ENCODE data around the gene SUGP1.

The SUGP1 gene, protein sequence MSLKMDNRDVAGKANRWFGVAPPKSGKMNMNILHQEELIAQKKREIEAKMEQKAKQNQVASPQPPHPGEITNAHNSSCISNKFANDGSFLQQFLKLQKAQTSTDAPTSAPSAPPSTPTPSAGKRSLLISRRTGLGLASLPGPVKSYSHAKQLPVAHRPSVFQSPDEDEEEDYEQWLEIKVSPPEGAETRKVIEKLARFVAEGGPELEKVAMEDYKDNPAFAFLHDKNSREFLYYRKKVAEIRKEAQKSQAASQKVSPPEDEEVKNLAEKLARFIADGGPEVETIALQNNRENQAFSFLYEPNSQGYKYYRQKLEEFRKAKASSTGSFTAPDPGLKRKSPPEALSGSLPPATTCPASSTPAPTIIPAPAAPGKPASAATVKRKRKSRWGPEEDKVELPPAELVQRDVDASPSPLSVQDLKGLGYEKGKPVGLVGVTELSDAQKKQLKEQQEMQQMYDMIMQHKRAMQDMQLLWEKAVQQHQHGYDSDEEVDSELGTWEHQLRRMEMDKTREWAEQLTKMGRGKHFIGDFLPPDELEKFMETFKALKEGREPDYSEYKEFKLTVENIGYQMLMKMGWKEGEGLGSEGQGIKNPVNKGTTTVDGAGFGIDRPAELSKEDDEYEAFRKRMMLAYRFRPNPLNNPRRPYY

DNA sequence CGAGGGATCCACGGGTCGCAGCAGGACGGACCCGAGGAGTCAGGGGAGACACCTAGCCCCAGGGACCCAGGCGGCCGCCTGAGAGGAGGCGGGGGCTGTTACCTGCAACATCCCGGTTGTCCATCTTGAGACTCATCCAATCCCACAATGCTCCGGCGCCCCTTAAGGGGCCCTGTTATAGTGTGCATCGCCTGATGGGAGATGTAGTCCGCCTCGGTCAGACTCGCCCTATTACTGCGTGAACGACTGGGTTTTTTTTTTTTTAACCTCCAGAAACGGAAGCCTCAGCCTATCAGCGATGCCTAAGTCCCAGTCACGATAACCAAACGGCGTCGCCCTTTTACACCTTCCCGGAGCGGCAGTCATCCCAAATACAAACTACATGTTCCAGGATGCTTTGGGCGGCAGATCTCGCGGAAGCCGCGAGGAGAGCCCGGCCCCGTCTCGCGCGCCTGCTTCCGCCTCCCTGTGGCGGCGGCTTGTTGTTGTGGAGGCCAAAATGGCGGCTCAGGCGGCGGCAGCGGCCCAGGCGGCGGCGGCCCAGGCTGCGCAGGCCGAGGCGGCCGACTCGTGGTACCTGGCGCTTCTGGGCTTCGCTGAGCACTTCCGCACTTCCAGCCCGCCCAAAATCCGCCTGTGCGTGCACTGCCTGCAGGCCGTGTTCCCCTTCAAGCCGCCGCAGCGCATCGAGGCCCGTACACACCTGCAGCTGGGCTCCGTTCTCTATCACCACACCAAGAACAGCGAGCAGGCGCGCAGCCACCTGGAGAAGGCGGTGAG, at the start of gene SUGP1, which contains the start of gene MAU2:
Gene SUGP1, minus strand, starts transcription at position 149 of the 780 bp plus-strand sequence. Its CDS starts 13 bp downstream, at position 136.
Gene MAU2, plus strand, starts transcription at position 469 of the 780 bp plus-strand sequence. Its CDS starts 31 bp downstream, at position 500.
- no peaks in the 10 kb centered on the region for H3K36me3 ChIP-seq (ENCODE audit: control insufficient read depth, insufficient read depth, low read length)
- H3K4me3 ChIP-seq (ENCODE audit: low read length) = peak within 1 kb of the TSS; percentile 92
- peak within 1 kb of the TSS; percentile 96 for H3K9ac ChIP-seq (ENCODE audit: low read length)
- no peaks in the 10 kb centered on the region for H3K27me3 ChIP-seq (ENCODE audit: control insufficient read depth, insufficient read depth, low read length)
- H3K27ac ChIP-seq (ENCODE audit: low read depth, low read length) = peak within 1 kb of the TSS; percentile 93
- peaks cover 4% of the 10 kb centered on the region for H3K4me1 ChIP-seq (ENCODE audit: control insufficient read depth, insufficient read depth, low read length)

DNA sequence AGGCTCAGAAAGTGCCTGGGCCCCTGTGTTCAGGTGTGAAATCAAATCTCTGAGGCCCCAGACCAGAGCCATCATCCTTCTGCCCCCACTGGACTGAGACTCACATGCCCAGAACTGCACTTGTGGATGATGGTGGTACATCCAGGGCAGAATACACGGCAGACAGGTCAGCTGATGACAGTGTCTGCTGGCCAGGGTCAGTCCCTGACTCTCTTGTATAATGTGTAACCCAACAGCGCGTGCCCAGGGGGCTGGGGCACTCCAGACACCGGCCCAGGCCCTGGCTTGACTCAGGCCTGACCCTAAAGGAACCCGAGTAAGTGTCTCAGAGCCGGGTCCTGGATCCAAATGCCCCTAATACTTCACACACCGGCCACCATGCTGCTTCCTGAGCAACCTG, 47.8 kb upstream of the SUGP1 start:
- H3K9ac ChIP-seq (ENCODE audit: low read length) = no peak overlapping the region
- no peak overlapping the region for H3K27ac ChIP-seq (ENCODE audit: low read depth, low read length)
- peaks cover 3% of the 10 kb centered on the region for H3K4me1 ChIP-seq (ENCODE audit: control insufficient read depth, insufficient read depth, low read length)
- H3K4me3 ChIP-seq (ENCODE audit: low read length) = no peak overlapping the region
- H3K27me3 ChIP-seq (ENCODE audit: control insufficient read depth, insufficient read depth, low read length) = no peaks in the 10 kb centered on the region
- no peaks in the 10 kb centered on the region for H3K36me3 ChIP-seq (ENCODE audit: control insufficient read depth, insufficient read depth, low read length)

DNA sequence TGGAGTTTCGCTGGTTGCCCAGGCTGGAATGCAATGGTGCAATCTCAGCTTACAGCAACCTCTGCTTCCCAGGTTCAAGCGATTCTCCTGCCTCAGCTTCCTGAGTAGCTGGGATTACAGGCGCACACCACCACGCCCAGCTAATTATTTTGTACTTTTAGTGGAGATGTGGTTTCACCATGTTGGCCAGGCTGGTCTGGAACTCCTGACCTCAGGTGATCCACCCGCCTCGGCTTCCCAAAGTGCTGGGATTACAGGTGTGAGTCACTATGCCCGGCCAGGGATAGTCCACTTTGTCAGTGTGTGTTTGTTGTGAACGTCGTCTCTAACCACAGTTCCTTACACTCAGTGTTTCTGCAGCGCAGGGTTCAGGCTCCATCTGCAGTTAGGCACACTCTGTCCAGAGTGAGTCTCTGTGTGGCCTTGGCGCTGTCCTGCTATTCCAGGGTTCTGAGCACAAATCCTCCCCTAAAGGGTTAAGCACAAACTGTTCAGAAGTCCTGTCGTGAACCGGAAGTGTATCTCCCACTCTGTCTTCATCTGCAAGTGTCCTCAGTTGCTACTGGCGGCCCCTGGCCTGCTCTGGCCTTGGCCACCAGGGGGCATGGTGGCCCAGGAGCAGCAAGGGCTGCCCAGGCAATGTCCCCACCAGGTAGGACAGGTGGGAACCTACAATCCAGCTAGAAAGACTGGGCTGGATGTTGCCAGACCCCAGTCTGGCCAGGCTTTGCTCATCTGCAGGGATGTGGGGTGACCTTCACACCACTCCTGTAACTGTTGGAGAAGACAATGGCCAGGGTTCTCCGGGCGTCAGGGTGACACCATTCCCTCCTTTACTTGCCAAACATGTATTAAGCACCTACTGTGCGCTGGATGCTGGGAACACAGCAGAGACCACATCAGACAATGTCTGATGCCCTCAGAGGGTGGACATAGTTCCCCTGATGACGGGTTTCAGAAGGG, 46.4 kb upstream of the SUGP1 start:
- H3K27me3 ChIP-seq (ENCODE audit: control insufficient read depth, insufficient read depth, low read length) = no peaks in the 10 kb centered on the region
- H3K36me3 ChIP-seq (ENCODE audit: control insufficient read depth, insufficient read depth, low read length) = no peaks in the 10 kb centered on the region
- H3K27ac ChIP-seq (ENCODE audit: low read depth, low read length) = no peak overlapping the region
- peak overlapping the region; percentile 16 for H3K9ac ChIP-seq (ENCODE audit: low read length)
- H3K4me1 ChIP-seq (ENCODE audit: control insufficient read depth, insufficient read depth, low read length) = peaks cover 3% of the 10 kb centered on the region
- H3K4me3 ChIP-seq (ENCODE audit: low read length) = peak overlapping the region; percentile 45

DNA sequence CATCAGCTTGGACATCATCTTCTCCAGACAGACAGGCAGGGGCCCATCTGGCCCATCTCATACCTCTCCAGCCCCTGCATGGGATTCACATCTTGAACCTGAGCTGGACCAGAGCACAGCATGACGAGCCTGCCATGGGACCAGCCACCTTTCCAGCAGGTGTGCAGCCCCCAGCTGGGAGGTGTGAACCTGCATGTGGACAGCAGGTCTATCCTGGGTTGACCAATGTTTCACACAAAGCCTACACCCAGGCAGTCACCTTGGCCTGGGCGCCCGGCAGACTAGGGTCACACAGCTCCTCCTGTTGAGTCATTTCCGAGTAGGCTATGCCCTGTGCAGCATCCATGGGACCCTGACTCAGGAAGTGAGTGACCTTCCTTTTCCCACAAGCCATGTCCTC, 41.8 kb upstream of the SUGP1 start:
- no peaks in the 10 kb centered on the region for H3K27me3 ChIP-seq (ENCODE audit: control insufficient read depth, insufficient read depth, low read length)
- no peak overlapping the region for H3K4me3 ChIP-seq (ENCODE audit: low read length)
- no peaks in the 10 kb centered on the region for H3K36me3 ChIP-seq (ENCODE audit: control insufficient read depth, insufficient read depth, low read length)
- H3K9ac ChIP-seq (ENCODE audit: low read length) = no peak overlapping the region
- H3K4me1 ChIP-seq (ENCODE audit: control insufficient read depth, insufficient read depth, low read length) = peaks cover 6% of the 10 kb centered on the region
- H3K27ac ChIP-seq (ENCODE audit: low read depth, low read length) = no peak overlapping the region

DNA sequence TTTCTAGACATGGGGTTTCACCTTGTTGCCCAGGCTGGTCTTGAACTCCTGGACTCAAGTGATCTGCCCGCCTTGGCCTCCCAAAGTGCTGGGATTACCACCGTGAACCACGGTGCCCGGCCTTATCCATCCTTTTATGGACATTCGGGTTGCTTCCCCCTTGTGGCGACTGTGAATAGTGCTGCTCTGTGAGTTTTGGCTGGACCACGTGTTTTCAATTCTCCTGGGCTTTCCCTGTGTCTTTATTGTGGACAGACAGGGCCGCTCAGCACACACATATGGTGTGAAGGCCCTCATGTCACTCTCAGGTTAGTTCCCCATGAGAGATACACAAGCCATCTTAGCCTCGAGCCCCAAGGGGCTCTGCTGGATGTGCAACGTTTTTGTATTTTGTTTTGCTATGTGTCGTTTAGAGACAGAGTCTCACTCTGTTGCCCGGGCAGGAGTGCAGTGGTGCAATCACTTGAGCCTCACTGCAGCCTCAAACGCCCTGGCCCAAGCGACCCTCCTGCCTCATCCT, 40.8 kb upstream of the SUGP1 start:
- Histone ChIP-seq H3K4me1 (ENCODE audit: control insufficient read depth, insufficient read depth, low read length) (peaks cover 3% of the 10 kb centered on the region), H3K4me3 (ENCODE audit: low read length) (no peak overlapping the region), H3K9ac (ENCODE audit: low read length) (no peak overlapping the region), H3K27ac (ENCODE audit: low read depth, low read length) (peak overlapping the region; percentile 18), H3K36me3 (ENCODE audit: control insufficient read depth, insufficient read depth, low read length) (peaks cover 2% of the 10 kb centered on the region), H3K27me3 (ENCODE audit: control insufficient read depth, insufficient read depth, low read length) (no peaks in the 10 kb centered on the region)

DNA sequence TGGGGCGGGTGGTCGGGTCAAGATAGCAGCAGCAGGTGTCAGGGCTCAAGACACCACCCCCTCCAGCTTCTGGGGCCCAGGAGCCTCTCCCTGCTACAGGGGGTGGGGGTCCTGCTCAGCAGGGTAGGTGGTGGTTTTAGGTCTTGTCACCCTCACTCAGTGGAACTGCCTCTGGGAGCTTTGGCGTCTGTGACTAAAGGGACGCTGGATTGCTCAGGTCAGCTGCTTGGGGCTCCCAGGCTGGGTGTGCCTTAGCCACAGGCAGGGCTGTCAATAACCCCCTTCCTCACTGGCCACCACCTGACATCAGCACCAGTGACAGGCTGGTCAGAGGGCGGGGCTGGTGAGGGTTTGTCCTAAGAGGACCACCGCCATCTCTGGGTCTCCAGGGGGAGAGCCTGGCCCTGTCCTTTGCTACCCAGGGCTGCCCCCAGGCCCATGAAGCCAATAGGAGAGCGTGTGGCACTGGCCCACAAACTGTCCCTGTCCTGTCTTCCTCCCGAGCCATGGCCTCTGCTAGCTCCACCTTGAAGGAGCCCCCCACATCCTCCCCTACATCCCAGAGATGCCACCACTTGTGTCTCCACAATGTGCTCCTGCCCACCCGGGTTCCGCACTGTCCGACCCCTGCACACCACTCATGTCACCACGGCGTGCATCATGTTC, 36.7 kb upstream of the SUGP1 start:
- no peak overlapping the region for H3K4me3 ChIP-seq (ENCODE audit: low read length)

DNA sequence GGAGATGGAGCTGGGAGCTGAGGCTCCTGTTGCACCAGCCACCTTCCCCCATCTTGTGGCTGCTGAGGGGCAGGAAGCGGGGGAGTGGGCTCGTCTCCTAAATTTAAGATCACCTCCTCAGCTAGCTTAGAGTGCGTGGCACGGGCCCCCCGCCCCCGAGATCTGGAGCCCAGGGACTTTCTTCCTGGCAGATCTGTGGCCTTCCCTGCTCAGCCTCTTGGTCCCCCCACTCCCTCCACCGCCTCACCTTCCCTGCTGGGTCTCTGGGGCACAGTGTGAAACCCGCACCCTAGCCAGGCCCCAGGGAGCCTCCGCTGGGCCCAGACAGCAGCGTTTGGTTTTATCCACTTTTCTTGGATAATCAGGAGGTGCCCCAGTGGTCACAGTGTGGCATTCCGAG, 36.2 kb upstream of the SUGP1 start:
- H3K27me3 ChIP-seq (ENCODE audit: control insufficient read depth, insufficient read depth, low read length) = no peaks in the 10 kb centered on the region
- no peak overlapping the region for H3K27ac ChIP-seq (ENCODE audit: low read depth, low read length)
- peaks cover 32% of the 10 kb centered on the region for H3K36me3 ChIP-seq (ENCODE audit: control insufficient read depth, insufficient read depth, low read length)
- no peak overlapping the region for H3K4me3 ChIP-seq (ENCODE audit: low read length)
- no peak overlapping the region for H3K9ac ChIP-seq (ENCODE audit: low read length)
- peaks cover 3% of the 10 kb centered on the region for H3K4me1 ChIP-seq (ENCODE audit: control insufficient read depth, insufficient read depth, low read length)

More for the DNA sequence above, 36.7 kb upstream of the SUGP1 start:
- Histone ChIP-seq H3K36me3 (ENCODE audit: control insufficient read depth, insufficient read depth, low read length) (peaks cover 31% of the 10 kb centered on the region), H3K9ac (ENCODE audit: low read length) (no peak overlapping the region), H3K27me3 (ENCODE audit: control insufficient read depth, insufficient read depth, low read length) (no peaks in the 10 kb centered on the region), H3K4me1 (ENCODE audit: control insufficient read depth, insufficient read depth, low read length) (peaks cover 3% of the 10 kb centered on the region), H3K27ac (ENCODE audit: low read depth, low read length) (no peak overlapping the region)

DNA sequence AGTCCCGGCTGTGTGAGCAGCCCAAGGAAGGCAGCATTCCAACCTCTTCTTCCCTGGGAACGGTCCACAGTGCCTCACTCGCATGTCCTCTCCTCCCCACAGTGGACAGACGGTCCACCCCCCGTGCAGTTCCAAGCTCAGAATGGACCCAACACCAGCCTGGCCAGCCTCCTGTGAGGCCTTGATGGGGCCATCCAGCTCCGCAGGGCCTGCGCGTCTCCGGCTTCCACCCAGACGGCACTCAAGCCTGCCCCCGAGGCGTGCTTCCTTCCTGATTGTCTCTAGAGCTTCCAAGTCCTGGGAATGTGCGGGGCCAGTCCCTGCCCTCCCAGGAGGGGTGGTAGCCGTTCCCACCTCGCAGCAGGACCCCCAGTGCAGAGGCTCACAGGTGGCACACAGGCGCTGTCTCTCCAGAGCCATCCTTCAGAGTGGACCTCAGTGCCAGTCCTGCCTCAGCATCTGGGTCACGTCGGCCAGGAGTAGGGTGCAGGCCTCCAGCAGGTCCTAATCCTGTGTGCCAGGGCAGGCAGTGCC, 35.4 kb upstream of the SUGP1 start:
- H3K27me3 ChIP-seq (ENCODE audit: control insufficient read depth, insufficient read depth, low read length) = no peaks in the 10 kb centered on the region
- H3K4me3 ChIP-seq (ENCODE audit: low read length) = no peak overlapping the region
- no peak overlapping the region for H3K27ac ChIP-seq (ENCODE audit: low read depth, low read length)
- H3K9ac ChIP-seq (ENCODE audit: low read length) = no peak overlapping the region
- H3K36me3 ChIP-seq (ENCODE audit: control insufficient read depth, insufficient read depth, low read length) = peaks cover 36% of the 10 kb centered on the region
- no peaks in the 10 kb centered on the region for H3K4me1 ChIP-seq (ENCODE audit: control insufficient read depth, insufficient read depth, low read length)

DNA sequence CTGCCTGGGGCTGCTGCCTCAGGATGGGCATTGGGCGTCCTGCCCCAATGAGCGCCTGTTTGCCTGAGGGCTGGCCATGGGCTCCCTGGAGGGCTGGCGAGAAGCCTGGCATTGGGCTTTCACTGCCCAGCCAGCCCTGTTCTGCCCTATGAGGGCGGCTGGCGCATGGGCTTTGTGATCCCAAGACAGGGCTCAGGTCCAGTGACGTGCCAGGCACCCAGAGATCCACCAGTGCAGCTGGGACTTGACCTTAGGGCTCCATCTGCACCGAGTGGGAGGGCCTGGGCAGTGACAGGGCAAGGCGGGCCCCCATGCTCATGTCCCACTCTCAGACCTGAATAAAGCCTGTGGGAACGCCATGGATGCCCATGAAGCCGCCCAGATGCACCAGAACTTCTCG, 34.6 kb upstream of the SUGP1 start:
- Histone ChIP-seq H3K27me3 (ENCODE audit: control insufficient read depth, insufficient read depth, low read length) (no peaks in the 10 kb centered on the region), H3K36me3 (ENCODE audit: control insufficient read depth, insufficient read depth, low read length) (peaks cover 36% of the 10 kb centered on the region), H3K9ac (ENCODE audit: low read length) (no peak overlapping the region), H3K27ac (ENCODE audit: low read depth, low read length) (no peak overlapping the region), H3K4me3 (ENCODE audit: low read length) (no peak overlapping the region), H3K4me1 (ENCODE audit: control insufficient read depth, insufficient read depth, low read length) (no peaks in the 10 kb centered on the region)

DNA sequence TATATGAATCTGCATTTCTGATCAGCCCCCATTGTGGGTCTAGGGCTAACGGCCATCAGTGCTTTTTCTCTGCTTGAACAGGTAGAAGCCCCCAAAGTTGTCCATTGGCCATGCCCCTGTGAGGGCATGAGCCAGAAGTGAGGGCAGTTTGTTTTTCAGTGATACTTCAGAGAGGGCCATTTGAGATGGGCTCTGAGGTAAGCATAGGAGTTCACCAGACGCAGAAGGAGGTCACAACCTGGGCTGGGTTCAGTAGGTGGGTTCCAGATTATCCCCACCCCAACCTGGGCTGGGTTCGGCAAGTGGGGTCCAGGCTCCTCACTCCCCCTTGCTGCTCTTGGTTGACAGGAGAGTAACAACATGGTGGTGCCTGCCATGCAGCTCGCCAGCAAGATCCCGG, 33.7 kb upstream of the SUGP1 start:
- Histone ChIP-seq H3K27ac (ENCODE audit: low read depth, low read length) (no peak overlapping the region), H3K27me3 (ENCODE audit: control insufficient read depth, insufficient read depth, low read length) (no peaks in the 10 kb centered on the region), H3K9ac (ENCODE audit: low read length) (no peak overlapping the region), H3K4me3 (ENCODE audit: low read length) (no peak overlapping the region), H3K4me1 (ENCODE audit: control insufficient read depth, insufficient read depth, low read length) (no peaks in the 10 kb centered on the region), H3K36me3 (ENCODE audit: control insufficient read depth, insufficient read depth, low read length) (peaks cover 43% of the 10 kb centered on the region)

DNA sequence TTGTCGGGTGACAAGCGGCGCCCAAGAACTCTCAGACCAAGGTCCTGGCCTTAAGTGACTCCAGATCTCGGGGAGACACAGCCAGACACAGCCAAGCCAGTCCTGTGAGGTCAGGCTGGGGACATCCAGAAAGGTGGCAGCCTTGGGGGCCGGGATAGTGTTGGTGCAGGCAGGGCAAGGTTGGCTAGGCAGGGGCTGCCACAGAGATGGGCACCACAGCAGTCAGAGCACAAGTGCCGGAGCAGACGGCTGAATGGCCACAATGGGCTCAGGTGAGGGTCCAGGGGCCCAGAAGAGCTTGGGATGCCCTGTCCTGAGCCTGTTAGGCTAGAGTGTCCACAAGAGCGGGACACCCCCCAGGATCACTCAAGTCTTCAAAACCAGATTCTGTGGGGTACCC, 32.5 kb upstream of the SUGP1 start:
- Histone ChIP-seq H3K4me3 (ENCODE audit: low read length) (no peak overlapping the region), H3K27me3 (ENCODE audit: control insufficient read depth, insufficient read depth, low read length) (no peaks in the 10 kb centered on the region), H3K36me3 (ENCODE audit: control insufficient read depth, insufficient read depth, low read length) (peaks cover 51% of the 10 kb centered on the region), H3K27ac (ENCODE audit: low read depth, low read length) (no peak overlapping the region), H3K9ac (ENCODE audit: low read length) (no peak overlapping the region), H3K4me1 (ENCODE audit: control insufficient read depth, insufficient read depth, low read length) (no peaks in the 10 kb centered on the region)
